Activated CD4-positive, alpha-beta memory T cell treated with anti-CD3 and anti-CD28 coated beads for 36 hours (primary cell): ENCODE results near the gene C22orf31. TPM values are rescaled to one million over a fixed set of nuclear protein-coding genes. Genes with fewer than 3 reads are reported as not detected.

Experiments
- CTCF ChIA-PET: fragments of 350-600 bp; sonication (Branson Sonifier 250); formaldehyde crosslinking; loops from one replicate; lab custom pipeline; 2021; ENCODE audit warnings: antibody characterized with exemption, inconsistent platforms; lab: Charles Lee
- POLR2A ChIA-PET: fragments of 350-600 bp; sonication (Branson Sonifier 250); formaldehyde crosslinking; loops from one replicate; lab custom pipeline; 2021; ENCODE audit warnings: antibody characterized with exemption; lab: Charles Lee
- DNase-seq: peaks from one replicate; pipeline ENCODE4 v3.0.0-alpha.2; 2020
- H3K27ac Mint-ChIP-seq: one replicate; pipeline ENCODE4 v1.8.0; 2021; ENCODE audit warnings: mixed read lengths
- H3K27me3 Mint-ChIP-seq: one replicate; pipeline ENCODE4 v1.8.0; 2021; ENCODE audit warnings: mixed read lengths
- H3K36me3 Mint-ChIP-seq: one replicate; pipeline ENCODE4 v1.8.0; 2021; ENCODE audit warnings: mixed read lengths
- H3K4me1 Mint-ChIP-seq: one replicate; pipeline ENCODE4 v1.8.0; 2021; ENCODE audit warnings: low read depth, mixed read lengths
- H3K4me3 Mint-ChIP-seq: one replicate; pipeline ENCODE4 v1.8.0; 2021; ENCODE audit warnings: mild to moderate bottlenecking, mixed read lengths
- H3K9me3 Mint-ChIP-seq: one replicate; pipeline ENCODE4 v1.8.0; 2021; ENCODE audit warnings: mixed read lengths
- intact Hi-C: fragments of 100-400 bp; cut with micrococcal nuclease; formaldehyde crosslinking; loops from one replicate; pipeline ENCODE4 v1.15.1; 2023
- total RNA-seq, 2 experiments: library from RNA; stranded (reverse); gene quantifications; one replicate each; pipeline ENCODE4 v1.2.3, GENCODE V29; 2021

The C22orf31 gene
- total RNA-seq, 2 experiments from 2014 or later = not detected

- H3K27me3 Mint-ChIP-seq = peaks cover 28% of the 10 kb centered on the region
- DNase-seq = no peak
- H3K9me3 Mint-ChIP-seq = no peaks in the 10 kb centered on the region
- no peaks in the 10 kb centered on the region for H3K36me3 Mint-ChIP-seq
- no peak overlapping the region for H3K27ac Mint-ChIP-seq
- intact Hi-C loops = loop anchor here (10.0 kb wide), 1 partner anchor 165 kb away; no protein-coding TSS in a partner anchor
- CTCF ChIA-PET = no interaction called here
- H3K4me1 Mint-ChIP-seq = no peaks in the 10 kb centered on the region
- no peak overlapping the region for H3K4me3 Mint-ChIP-seq
- POLR2A ChIA-PET = no interaction called here
Observed at GRCh38 chr22:29079218-29079901, 17.7 kb upstream of the C22orf31 start.

DNA sequence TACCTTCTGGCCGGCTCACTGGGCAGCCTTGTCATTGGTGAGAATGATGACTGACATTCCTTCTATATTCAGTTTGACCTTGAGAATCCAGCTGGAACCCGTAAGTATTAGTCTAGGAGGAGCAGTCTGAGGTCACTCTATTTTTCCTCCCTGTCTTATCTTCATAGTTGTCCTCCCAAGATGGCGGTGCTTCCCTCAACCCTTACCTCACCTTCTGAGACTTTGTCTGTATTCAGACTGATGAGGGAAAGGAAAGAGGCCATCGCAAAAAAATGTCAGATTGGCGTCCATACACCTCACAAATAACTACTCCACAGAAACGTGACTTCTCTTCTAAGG is 17.2 kb upstream of the C22orf31 start:
- intact Hi-C loops = loop anchor here (10.0 kb wide), 1 partner anchor 166 kb away; no protein-coding TSS in a partner anchor
- Mint-ChIP-seq H3K4me3 (no peak overlapping the region), H3K9me3 (no peaks in the 10 kb centered on the region), H3K27ac (no peak overlapping the region), H3K4me1 (peaks cover 4% of the 10 kb centered on the region), H3K36me3 (no peaks in the 10 kb centered on the region), H3K27me3 (peaks cover 32% of the 10 kb centered on the region)
- ChIA-PET CTCF (no interaction called here), POLR2A (no interaction called here)
- DNase-seq = no peak

- H3K4me1 Mint-ChIP-seq = peaks cover 6% of the 10 kb centered on the region
- no peak overlapping the region for H3K4me3 Mint-ChIP-seq
- H3K27me3 Mint-ChIP-seq = peaks cover 33% of the 10 kb centered on the region
- H3K36me3 Mint-ChIP-seq = no peaks in the 10 kb centered on the region
- intact Hi-C loops = loop anchor here (10.0 kb wide), 1 partner anchor 167 kb away; no protein-coding TSS in a partner anchor
- no peaks in the 10 kb centered on the region for H3K9me3 Mint-ChIP-seq
- ChIA-PET POLR2A (no interaction called here), CTCF (no interaction called here)
- no peak overlapping the region for H3K27ac Mint-ChIP-seq
- DNase-seq = no peak
Observed at GRCh38 chr22:29078036-29078868, 16.6 kb upstream of the C22orf31 start.

- Mint-ChIP-seq H3K27ac (no peak overlapping the region), H3K9me3 (no peaks in the 10 kb centered on the region), H3K27me3 (peaks cover 50% of the 10 kb centered on the region), H3K4me1 (peaks cover 21% of the 10 kb centered on the region), H3K4me3 (no peak overlapping the region), H3K36me3 (no peaks in the 10 kb centered on the region)
- ChIA-PET CTCF (interaction anchor here (1.6 kb wide), 1 partner anchor 33 kb away, joined by 5 read pairs; no protein-coding TSS in a partner anchor), POLR2A (no interaction called here)
- intact Hi-C loops = loop anchor here (5.0 to 10.0 kb wide), 2 partner anchors 170 to 192 kb away; partner anchors contain the start of gene ZNRF3
- DNase-seq = no peak
Observed at GRCh38 chr22:29074276-29074772, 12.7 kb upstream of the C22orf31 start.

DNA sequence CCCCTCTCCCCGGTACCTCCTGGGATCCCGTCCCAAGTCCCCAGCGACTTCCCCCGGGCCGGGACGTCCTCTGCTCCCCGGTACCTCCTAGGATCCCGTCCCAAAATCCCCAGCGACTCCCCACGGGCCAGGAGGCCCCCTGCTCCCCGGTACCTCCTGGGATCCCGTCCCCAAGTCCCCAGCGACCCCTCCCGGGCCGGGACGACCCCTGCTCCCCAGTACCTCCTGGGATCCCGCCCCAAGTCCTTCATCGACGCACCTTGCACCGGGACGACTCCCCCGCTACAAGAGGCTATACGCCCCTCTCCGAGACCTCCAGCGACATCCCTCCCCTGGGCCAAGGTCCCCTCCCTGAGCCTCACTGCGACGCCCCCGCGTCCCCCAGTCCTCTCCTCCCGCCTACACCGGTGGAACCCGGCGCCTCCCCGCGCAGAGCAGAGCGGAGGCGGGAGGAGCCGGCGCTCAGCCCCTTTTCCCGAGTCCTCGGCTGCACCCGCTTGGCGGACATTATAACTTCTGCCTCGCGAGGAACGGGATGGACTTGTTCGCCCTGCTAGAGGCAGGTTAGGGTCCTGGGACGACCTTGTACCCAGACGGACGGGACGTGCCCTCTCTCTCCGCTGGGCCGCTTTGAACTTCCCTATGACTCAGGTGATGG is 12.1 kb upstream of the C22orf31 start:
- H3K9me3 Mint-ChIP-seq = no peaks in the 10 kb centered on the region
- H3K27me3 Mint-ChIP-seq = peaks cover 45% of the 10 kb centered on the region
- POLR2A ChIA-PET = no interaction called here
- DNase-seq = peak; percentile 25
- intact Hi-C loops = loop anchor here (5.0 to 10.0 kb wide), 2 partner anchors 171 to 191 kb away; partner anchors contain the start of gene ZNRF3
- H3K4me1 Mint-ChIP-seq = peaks cover 21% of the 10 kb centered on the region
- peak overlapping the region; percentile 12 for H3K4me3 Mint-ChIP-seq
- no peak overlapping the region for H3K27ac Mint-ChIP-seq
- H3K36me3 Mint-ChIP-seq = no peaks in the 10 kb centered on the region
- CTCF ChIA-PET = interaction anchor here (1.6 kb wide), 1 partner anchor 33 kb away, joined by 5 read pairs; no protein-coding TSS in a partner anchor

DNA sequence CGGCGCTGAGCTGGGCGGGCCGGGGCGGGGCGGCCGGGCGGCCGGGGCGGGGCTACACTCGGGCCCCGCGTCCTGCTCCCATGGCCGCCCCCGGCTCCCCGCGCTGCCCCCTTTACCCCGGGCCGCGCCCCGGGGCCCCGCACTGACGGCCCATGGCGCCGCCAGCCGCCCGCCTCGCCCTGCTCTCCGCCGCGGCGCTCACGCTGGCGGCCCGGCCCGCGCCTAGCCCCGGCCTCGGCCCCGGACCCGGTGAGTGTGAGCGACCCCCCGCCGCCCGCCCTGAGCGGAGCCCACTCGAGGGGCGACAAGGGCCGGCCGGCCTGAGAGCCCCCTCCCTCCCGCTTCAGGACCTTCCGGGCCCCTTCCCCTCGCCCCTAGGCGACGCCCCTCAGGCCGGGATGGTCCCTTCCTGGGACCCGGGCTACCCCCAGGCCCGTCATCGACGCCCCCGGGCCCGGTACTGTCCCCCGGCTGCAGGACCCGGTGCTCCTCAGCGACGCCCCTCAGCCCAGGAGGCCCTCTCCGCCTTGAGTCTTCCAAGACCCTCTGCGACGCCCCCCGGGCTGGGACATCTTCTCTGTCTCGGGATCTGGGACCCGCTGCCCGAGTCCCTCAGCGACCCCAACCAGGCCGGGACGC is 11.5 kb upstream of the C22orf31 start, which contains the start of gene KREMEN1:
KREMEN1 (plus strand) TSS at position 57 of the 639 bp plus-strand sequence; CDS start at position 153, 96 bp downstream.
- no peaks in the 10 kb centered on the region for H3K9me3 Mint-ChIP-seq
- ChIA-PET POLR2A (no interaction called here), CTCF (no interaction called here)
- no peak within 1 kb of the TSS for H3K27ac Mint-ChIP-seq
- peaks cover 44% of the 10 kb centered on the region for H3K27me3 Mint-ChIP-seq
- peaks cover 21% of the 10 kb centered on the region for H3K4me1 Mint-ChIP-seq
- H3K4me3 Mint-ChIP-seq = peak within 1 kb of the TSS; percentile 52
- DNase-seq = no peak
- intact Hi-C loops = loop anchor here (5.0 to 10.0 kb wide), 2 partner anchors 172 to 191 kb away; partner anchors contain the start of gene ZNRF3
- no peaks in the 10 kb centered on the region for H3K36me3 Mint-ChIP-seq

- H3K36me3 Mint-ChIP-seq = no peaks in the 10 kb centered on the region
- no peaks in the 10 kb centered on the region for H3K9me3 Mint-ChIP-seq
- peak; percentile 89 for DNase-seq
- no peak overlapping the region for H3K27ac Mint-ChIP-seq
- CTCF ChIA-PET = interaction anchor here (0.6 to 1.4 kb wide), 3 partner anchors 28 to 173 kb away, joined by 3 to 4 read pairs (median 4); no protein-coding TSS in a partner anchor
- POLR2A ChIA-PET = no interaction called here
- H3K4me3 Mint-ChIP-seq = peak overlapping the region; percentile 52
- peaks cover 21% of the 10 kb centered on the region for H3K4me1 Mint-ChIP-seq
- H3K27me3 Mint-ChIP-seq = peaks cover 42% of the 10 kb centered on the region
- intact Hi-C loops = loop anchor here (5.0 to 10.0 kb wide), 2 partner anchors 172 to 190 kb away; partner anchors contain the start of gene ZNRF3
Observed at GRCh38 chr22:29072193-29072978, 10.8 kb upstream of the C22orf31 start.

DNA sequence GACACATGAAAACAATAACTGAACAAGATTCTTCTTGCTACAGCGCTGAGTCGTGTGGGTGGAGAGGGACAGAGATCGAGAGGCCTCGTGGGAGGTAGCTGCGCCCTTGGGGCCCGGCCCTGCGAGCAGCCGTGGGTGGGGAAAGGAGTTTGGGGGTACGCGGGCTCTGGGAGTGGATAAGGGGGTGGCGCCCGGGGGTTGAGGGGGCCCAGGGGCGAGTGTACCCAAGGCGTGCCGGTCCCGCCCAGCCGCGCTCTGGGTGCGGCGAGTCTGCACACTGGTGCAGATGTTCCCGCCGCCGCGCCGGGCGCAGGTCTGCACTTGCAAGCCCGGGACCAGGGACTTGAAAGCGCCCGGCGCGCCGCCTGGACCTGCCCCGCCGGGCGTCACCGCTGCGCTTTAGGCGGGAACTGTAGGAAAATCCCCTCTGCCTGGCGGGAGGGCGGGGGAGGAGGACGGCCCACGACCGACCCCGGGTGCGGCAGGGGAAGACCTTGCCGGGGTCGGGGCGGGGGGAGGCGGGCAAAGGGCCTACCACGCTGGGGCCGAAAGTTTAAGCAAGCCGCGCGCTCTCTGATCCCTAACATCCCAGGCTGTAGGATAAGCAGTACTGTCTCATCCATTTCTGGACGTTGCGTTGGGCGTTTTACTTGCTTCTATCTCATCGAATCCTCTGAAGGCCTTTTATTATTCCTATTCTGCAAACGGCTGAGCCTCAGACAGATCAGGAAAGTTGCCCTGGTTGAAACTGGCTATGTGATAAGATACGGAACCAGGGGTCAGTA is 9.8 kb upstream of the C22orf31 start:
- H3K36me3 Mint-ChIP-seq = no peaks in the 10 kb centered on the region
- DNase-seq = peak; percentile 41
- ChIA-PET CTCF (interaction anchor here (1.2 to 1.4 kb wide), 2 partner anchors 82 to 174 kb away, joined by 4 read pairs; no protein-coding TSS in a partner anchor), POLR2A (no interaction called here)
- H3K4me1 Mint-ChIP-seq = peaks cover 21% of the 10 kb centered on the region
- H3K4me3 Mint-ChIP-seq = peak overlapping the region; percentile 52
- H3K9me3 Mint-ChIP-seq = no peaks in the 10 kb centered on the region
- H3K27me3 Mint-ChIP-seq = peaks cover 41% of the 10 kb centered on the region
- H3K27ac Mint-ChIP-seq = no peak overlapping the region
- intact Hi-C loops = loop anchor here (5.0 to 10.0 kb wide), 2 partner anchors 173 to 189 kb away; partner anchors contain the start of gene ZNRF3

- Mint-ChIP-seq H3K27me3 (peaks cover 38% of the 10 kb centered on the region), H3K36me3 (no peaks in the 10 kb centered on the region), H3K4me1 (peaks cover 25% of the 10 kb centered on the region), H3K4me3 (peak overlapping the region; percentile 52), H3K9me3 (no peaks in the 10 kb centered on the region), H3K27ac (no peak overlapping the region)
- intact Hi-C loops = loop anchor here (5.0 to 10.0 kb wide), 2 partner anchors 174 to 188 kb away; partner anchors contain the start of gene ZNRF3
- ChIA-PET CTCF (no interaction called here), POLR2A (no interaction called here)
- no peak for DNase-seq
Observed at GRCh38 chr22:29070490-29070889, 8.9 kb upstream of the C22orf31 start.

GRCh38 chr22:29069463-29069862 is 7.8 kb upstream of the C22orf31 start:
- Mint-ChIP-seq H3K27me3 (peaks cover 30% of the 10 kb centered on the region), H3K4me3 (no peak overlapping the region), H3K4me1 (peaks cover 27% of the 10 kb centered on the region), H3K36me3 (no peaks in the 10 kb centered on the region), H3K27ac (no peak overlapping the region), H3K9me3 (no peaks in the 10 kb centered on the region)
- no peak for DNase-seq
- POLR2A ChIA-PET = no interaction called here
- CTCF ChIA-PET = interaction anchor here (1.1 kb wide), 1 partner anchor 165 kb away, joined by 5 read pairs; no protein-coding TSS in a partner anchor
- intact Hi-C loops = no loop called here
